Gastrocnemius medialis (tissue), 4 donors: ENCODE measurements around the gene SH3TC1.

Experiments
- CTCF ChIP-seq, 5 experiments: fragments of 450-650 bp in 3 of 5; fragments of 200-600 bp in 2 of 5; sonication (generic) in 2 of 5; IDR thresholded peaks in 4 of 5; conservative IDR thresholded peaks in 1 of 5; 1 replicate in 4 of 5; 2 replicates in 1 of 5; pipeline ENCODE4 v1.5.1; 2016 to 2019; ENCODE audit warnings: antibody characterized with exemption in 5 of 5, mild to moderate bottlenecking in 3 of 5, moderate library complexity in 3 of 5
- POLR2A ChIP-seq, 2 donors: fragments of 450-650 bp; IDR thresholded peaks; one replicate each; pipeline ENCODE4 v1.6.1; 2017; ENCODE audit warnings: antibody characterized with exemption in 2 of 2, mild to moderate bottlenecking in 2 of 2, moderate library complexity in 2 of 2

- TF ChIP-seq POLR2A (IDR thresholded peaks at IDR 0.05) (no peak), CTCF (IDR thresholded peaks at IDR 0.05 in 4 of 5, conservative IDR thresholded peaks at IDR 0.05 in 1 of 5) (no peak)
Measured at GRCh38 chr4:8279321-8280157, 80.4 kb downstream of the SH3TC1 start.
